Subcutaneous abdominal adipose tissue (tissue), 5 donors: Measurements from ENCODE around the gene LASP1.
"Not testable (repeated sequence)": the region's sequence is repeated elsewhere in the genome, so short reads cannot be mapped to it uniquely, and the experiment has no call there.

Experiments
- H3K27ac ChIP-seq: one replicate; pipeline ENCODE4 v1.7.0; 2013; ENCODE audit warnings: low read depth, mild to moderate bottlenecking, inconsistent platforms, low read length, moderate library complexity
- H3K27me3 ChIP-seq, 5 donors: one replicate each; pipeline ENCODE4 v1.7.0; 2013; ENCODE audit warnings: low read length in 5 of 5, inconsistent platforms in 1 of 5; ENCODE audit not compliant: control insufficient read depth in 5 of 5, insufficient read depth in 4 of 5
- H3K36me3 ChIP-seq, 5 donors: one replicate each; pipeline ENCODE4 v1.7.0; 2013; ENCODE audit warnings: low read length in 5 of 5; ENCODE audit not compliant: control insufficient read depth in 5 of 5, insufficient read depth in 5 of 5
- H3K4me1 ChIP-seq, 5 donors: one replicate each; pipeline ENCODE4 v1.7.0; 2013; ENCODE audit warnings: low read length in 5 of 5, mild to moderate bottlenecking in 3 of 5, moderate library complexity in 1 of 5; ENCODE audit not compliant: control insufficient read depth in 5 of 5, insufficient read depth in 5 of 5
- H3K4me3 ChIP-seq, 5 donors: one replicate each; pipeline ENCODE4 v1.7.0; 2013; ENCODE audit warnings: low read length in 5 of 5, low read depth in 1 of 5
- H3K9ac ChIP-seq, 5 donors: one replicate each; pipeline ENCODE4 v1.7.0; 2013; ENCODE audit warnings: low read length in 5 of 5, mild to moderate bottlenecking in 4 of 5, moderate library complexity in 3 of 5
- H3K9me3 ChIP-seq, 5 donors: one replicate each; pipeline ENCODE4 v1.7.0; 2013; ENCODE audit warnings: low read length in 5 of 5; ENCODE audit not compliant: control insufficient read depth in 5 of 5
- donor health status: healthy.
- donor health status: healthy.
- donor health status: healthy.
- donor health status: healthy.
- donor health status: healthy.

The LASP1 gene

GRCh38 chr17:38925263-38925995 is 55.6 kb downstream of the LASP1 start, which contains the start of gene LASP1NB:
Gene LASP1NB, plus strand, starts transcription at chr17:38925614.
- H3K9ac ChIP-seq: no peak within 1 kb of the TSS
- peaks cover 0 to 7% (median under 1%) of the 10 kb centered on the region in 5 donors for H3K36me3 ChIP-seq
- no peaks in the 10 kb centered on the region for H3K27me3 ChIP-seq
- H3K27ac ChIP-seq: no peak within 1 kb of the TSS
- no peak within 1 kb of the TSS for H3K4me3 ChIP-seq
- H3K9me3 ChIP-seq: no peaks in the 10 kb centered on the region
- peaks cover 5 to 42% (median 34%) of the 10 kb centered on the region in 5 donors for H3K4me1 ChIP-seq

- no peak overlapping the region for H3K4me3 ChIP-seq
- no peak overlapping the region for H3K9ac ChIP-seq
- peaks cover 5 to 31% (median 24%) of the 10 kb centered on the region in 5 donors for H3K4me1 ChIP-seq
- H3K27me3 ChIP-seq: no peaks in the 10 kb centered on the region
- no peak overlapping the region for H3K27ac ChIP-seq
- no peaks in the 10 kb centered on the region for H3K9me3 ChIP-seq
- H3K36me3 ChIP-seq: no peaks in the 10 kb centered on the region
Observed at GRCh38 chr17:38926293-38927070, 56.6 kb downstream of the LASP1 start.

GRCh38 chr17:38930782-38931181 is 60.9 kb downstream of the LASP1 start:
- H3K27me3 ChIP-seq, H3K4me1 ChIP-seq, H3K36me3 ChIP-seq, H3K27ac ChIP-seq, H3K9ac ChIP-seq, H3K4me3 ChIP-seq, H3K9me3 ChIP-seq: not testable (repeated sequence)

- not testable (repeated sequence) for H3K4me3 ChIP-seq, H3K27me3 ChIP-seq, H3K27ac ChIP-seq, H3K36me3 ChIP-seq, H3K4me1 ChIP-seq, H3K9ac ChIP-seq, H3K9me3 ChIP-seq
Observed at GRCh38 chr17:38933962-38934361, 64.1 kb downstream of the LASP1 start.

GRCh38 chr17:38939987-38940386 is 70.1 kb downstream of the LASP1 start:
- Histone ChIP-seq H3K9ac (no peak overlapping the region), H3K36me3 (no peaks in the 10 kb centered on the region), H3K27ac (no peak overlapping the region), H3K9me3 (no peaks in the 10 kb centered on the region), H3K4me1 (peaks cover 0 to 3% (median 0%) of the 10 kb centered on the region in 5 donors), H3K4me3 (no peak overlapping the region), H3K27me3 (no peaks in the 10 kb centered on the region)

GRCh38 chr17:38940404-38940803 is 70.5 kb downstream of the LASP1 start:
- Histone ChIP-seq H3K4me1 (peaks cover 0 to 3% (median 0%) of the 10 kb centered on the region in 5 donors), H3K27me3 (no peaks in the 10 kb centered on the region), H3K9me3 (no peaks in the 10 kb centered on the region)

GRCh38 chr17:38942696-38943334 is 73.0 kb downstream of the LASP1 start:
- no peak overlapping the region for H3K27ac ChIP-seq
- H3K9ac ChIP-seq: no peak overlapping the region
- no peaks in the 10 kb centered on the region for H3K9me3 ChIP-seq
- no peaks in the 10 kb centered on the region for H3K27me3 ChIP-seq
- no peaks in the 10 kb centered on the region for H3K36me3 ChIP-seq
- peaks cover 0 to 3% (median 0%) of the 10 kb centered on the region in 5 donors for H3K4me1 ChIP-seq
- H3K4me3 ChIP-seq: no peak overlapping the region

More at GRCh38 chr17:38940404-38940803, 70.5 kb downstream of the LASP1 start:
- Histone ChIP-seq H3K27ac (no peak overlapping the region), H3K4me3 (no peak overlapping the region), H3K36me3 (no peaks in the 10 kb centered on the region), H3K9ac (no peak overlapping the region)

- Histone ChIP-seq H3K4me3 (no peak overlapping the region), H3K4me1 (peaks cover 0 to 3% (median 0%) of the 10 kb centered on the region in 5 donors), H3K9me3 (no peaks in the 10 kb centered on the region), H3K27ac (no peak overlapping the region), H3K9ac (no peak overlapping the region), H3K27me3 (no peaks in the 10 kb centered on the region), H3K36me3 (no peaks in the 10 kb centered on the region)
Observed at GRCh38 chr17:38943607-38944006, 73.7 kb downstream of the LASP1 start.

- Histone ChIP-seq H3K9ac (no peak overlapping the region), H3K4me1 (peaks cover 0 to 3% (median 0%) of the 10 kb centered on the region in 5 donors), H3K27ac (no peak overlapping the region), H3K27me3 (no peaks in the 10 kb centered on the region), H3K36me3 (no peaks in the 10 kb centered on the region), H3K9me3 (no peaks in the 10 kb centered on the region), H3K4me3 (no peak overlapping the region)
Observed at GRCh38 chr17:38947189-38947588, 77.3 kb downstream of the LASP1 start.

- not testable (repeated sequence) for H3K4me3 ChIP-seq, H3K36me3 ChIP-seq, H3K27ac ChIP-seq, H3K27me3 ChIP-seq, H3K9me3 ChIP-seq, H3K9ac ChIP-seq, H3K4me1 ChIP-seq
Observed at GRCh38 chr17:38953800-38954199, 83.9 kb downstream of the LASP1 start.
